SK-N-SH treated with all-trans-retinoic acid at 6 μM for 48 hours (cell line): Measurements from ENCODE around the gene KDM4C.

Source experiments
- ATAC-seq: fragments of 200-7000 bp; cut with Tn5 transposase; 3 replicates; pipeline ENCODE4 v1.9.1; 2020; ENCODE audit warnings: mild to moderate bottlenecking, moderate library complexity
- CSDC2 ChIP-seq: fragments of 250-450 bp; sonication (Bioruptor Pico); IDR thresholded peaks from 2 replicates; pipeline ENCODE4 v1.5.0; 2020; ENCODE audit warnings: mild to moderate bottlenecking, moderate library complexity
- ESRRG ChIP-seq: fragments of 250-450 bp; sonication (Bioruptor Pico); IDR thresholded peaks from 2 replicates; pipeline ENCODE4 v1.6.1; 2021; ENCODE audit warnings: mild to moderate bottlenecking
- ISL1 ChIP-seq: fragments of 250-450 bp; sonication (Bioruptor Pico); IDR thresholded peaks from 2 replicates; pipeline ENCODE4 v2.1.2; 2022; ENCODE audit warnings: mild to moderate bottlenecking, moderate library complexity
- OSR1 ChIP-seq: fragments of 250-450 bp; sonication (Bioruptor Pico); IDR thresholded peaks from 2 replicates; pipeline ENCODE4 v1.8.0; 2022; ENCODE audit warnings: moderate library complexity, mild to moderate bottlenecking, inconsistent platforms
- PPARA ChIP-seq: fragments of 250-450 bp; sonication (Bioruptor Pico); IDR thresholded peaks from 2 replicates; pipeline ENCODE4 v1.5.0; 2020; ENCODE audit warnings: mild to moderate bottlenecking, borderline replicate concordance
- RARB ChIP-seq: fragments of 250-450 bp; sonication (Bioruptor Pico); IDR thresholded peaks from 2 replicates; pipeline ENCODE4 v1.8.0; 2021; ENCODE audit warnings: mild to moderate bottlenecking, moderate library complexity
- SNAI2 ChIP-seq: fragments of 250-450 bp; sonication (Bioruptor Pico); IDR thresholded peaks from 2 replicates; pipeline ENCODE4 v1.5.0; 2020; ENCODE audit warnings: mild to moderate bottlenecking, moderate library complexity
- TCF4 ChIP-seq: fragments of 250-450 bp; sonication (Bioruptor Pico); IDR thresholded peaks from 2 replicates; pipeline ENCODE4 v1.8.0; 2021; ENCODE audit warnings: mild to moderate bottlenecking, moderate library complexity, borderline replicate concordance
- ZFP3 ChIP-seq: fragments of 250-450 bp; sonication (Bioruptor Pico); IDR thresholded peaks from 2 replicates; pipeline ENCODE4 v1.5.0; 2020; ENCODE audit warnings: mild to moderate bottlenecking, moderate library complexity
- ZFP30 ChIP-seq: fragments of 450-650 bp; formaldehyde crosslinking; IDR thresholded peaks from 2 replicates; pipeline ENCODE4 v1.5.0; 2022; ENCODE audit warnings: mild to moderate bottlenecking, moderate library complexity
- ZNF565 ChIP-seq: fragments of 450-650 bp; formaldehyde crosslinking; conservative IDR thresholded peaks from 2 replicates; pipeline ENCODE4 v1.5.0; 2020; ENCODE audit warnings: low read depth, mild to moderate bottlenecking, moderate library complexity
- ZNF70 ChIP-seq: fragments of 450-650 bp; formaldehyde crosslinking; IDR thresholded peaks from 2 replicates; pipeline ENCODE4 v1.5.0; 2020; ENCODE audit warnings: mild to moderate bottlenecking, moderate library complexity
- TF ChIP-seq, protein P1 (sequence below): fragments of 250-450 bp; sonication (Bioruptor Pico); IDR thresholded peaks from 2 replicates; pipeline ENCODE4 v1.5.0; 2020; ENCODE audit warnings: mild to moderate bottlenecking, moderate library complexity
- TF ChIP-seq, protein P2 (sequence below): fragments of 250-450 bp; sonication (Bioruptor Pico); IDR thresholded peaks from 2 replicates; pipeline ENCODE4 v1.5.1; 2021; ENCODE audit warnings: mild to moderate bottlenecking, moderate library complexity
- TF ChIP-seq, protein P3 (sequence below): fragments of 250-450 bp; sonication (Bioruptor Pico); IDR thresholded peaks from 2 replicates; pipeline ENCODE4 v1.8.0; 2020; ENCODE audit warnings: mild to moderate bottlenecking, moderate library complexity, borderline replicate concordance
- TF ChIP-seq, protein P4 (sequence below): fragments of 250-450 bp; sonication (Bioruptor Pico); IDR thresholded peaks from 2 replicates; pipeline ENCODE4 v1.8.0; 2021; ENCODE audit warnings: low read depth, mild to moderate bottlenecking, moderate library complexity, borderline replicate concordance
- TF ChIP-seq, protein P5 (sequence below): fragments of 250-450 bp; sonication (Bioruptor Pico); IDR thresholded peaks from 2 replicates; pipeline ENCODE4 v1.5.1; 2020; ENCODE audit warnings: low read depth, mild to moderate bottlenecking, moderate library complexity

KDM4C gene

DNA sequence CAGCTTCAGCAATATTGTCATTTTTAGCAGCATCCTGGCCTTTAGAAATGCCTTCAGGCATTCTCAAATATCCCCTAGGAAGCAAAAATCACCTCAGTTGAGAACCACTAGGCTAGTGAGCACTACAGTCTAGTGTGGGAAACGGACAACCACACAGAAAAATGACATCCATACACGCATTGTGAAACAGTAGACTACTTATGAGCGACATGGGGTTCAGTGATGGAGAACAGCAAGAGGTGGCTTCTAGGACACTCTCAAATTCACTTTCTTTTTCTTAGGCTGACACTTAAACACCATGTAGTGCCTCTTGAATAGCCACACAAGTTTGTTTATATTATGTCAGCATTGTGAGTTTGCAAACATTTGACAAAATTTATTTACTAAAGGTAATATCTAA lies 203.0 kb downstream of the KDM4C start (continued):
- TF ChIP-seq, protein P1, sequence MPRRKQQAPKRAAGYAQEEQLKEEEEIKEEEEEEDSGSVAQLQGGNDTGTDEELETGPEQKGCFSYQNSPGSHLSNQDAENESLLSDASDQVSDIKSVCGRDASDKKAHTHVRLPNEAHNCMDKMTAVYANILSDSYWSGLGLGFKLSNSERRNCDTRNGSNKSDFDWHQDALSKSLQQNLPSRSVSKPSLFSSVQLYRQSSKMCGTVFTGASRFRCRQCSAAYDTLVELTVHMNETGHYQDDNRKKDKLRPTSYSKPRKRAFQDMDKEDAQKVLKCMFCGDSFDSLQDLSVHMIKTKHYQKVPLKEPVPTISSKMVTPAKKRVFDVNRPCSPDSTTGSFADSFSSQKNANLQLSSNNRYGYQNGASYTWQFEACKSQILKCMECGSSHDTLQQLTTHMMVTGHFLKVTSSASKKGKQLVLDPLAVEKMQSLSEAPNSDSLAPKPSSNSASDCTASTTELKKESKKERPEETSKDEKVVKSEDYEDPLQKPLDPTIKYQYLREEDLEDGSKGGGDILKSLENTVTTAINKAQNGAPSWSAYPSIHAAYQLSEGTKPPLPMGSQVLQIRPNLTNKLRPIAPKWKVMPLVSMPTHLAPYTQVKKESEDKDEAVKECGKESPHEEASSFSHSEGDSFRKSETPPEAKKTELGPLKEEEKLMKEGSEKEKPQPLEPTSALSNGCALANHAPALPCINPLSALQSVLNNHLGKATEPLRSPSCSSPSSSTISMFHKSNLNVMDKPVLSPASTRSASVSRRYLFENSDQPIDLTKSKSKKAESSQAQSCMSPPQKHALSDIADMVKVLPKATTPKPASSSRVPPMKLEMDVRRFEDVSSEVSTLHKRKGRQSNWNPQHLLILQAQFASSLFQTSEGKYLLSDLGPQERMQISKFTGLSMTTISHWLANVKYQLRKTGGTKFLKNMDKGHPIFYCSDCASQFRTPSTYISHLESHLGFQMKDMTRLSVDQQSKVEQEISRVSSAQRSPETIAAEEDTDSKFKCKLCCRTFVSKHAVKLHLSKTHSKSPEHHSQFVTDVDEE (CRISPR knock-in tag): no peak
- TF ChIP-seq ZNF565 (CRISPR knock-in tag) (no peak), CSDC2 (CRISPR knock-in tag) (no peak), RARB (CRISPR knock-in tag) (no peak), SNAI2 (no peak)
- TF ChIP-seq, all 23 proteins: peak for 0

DNA sequence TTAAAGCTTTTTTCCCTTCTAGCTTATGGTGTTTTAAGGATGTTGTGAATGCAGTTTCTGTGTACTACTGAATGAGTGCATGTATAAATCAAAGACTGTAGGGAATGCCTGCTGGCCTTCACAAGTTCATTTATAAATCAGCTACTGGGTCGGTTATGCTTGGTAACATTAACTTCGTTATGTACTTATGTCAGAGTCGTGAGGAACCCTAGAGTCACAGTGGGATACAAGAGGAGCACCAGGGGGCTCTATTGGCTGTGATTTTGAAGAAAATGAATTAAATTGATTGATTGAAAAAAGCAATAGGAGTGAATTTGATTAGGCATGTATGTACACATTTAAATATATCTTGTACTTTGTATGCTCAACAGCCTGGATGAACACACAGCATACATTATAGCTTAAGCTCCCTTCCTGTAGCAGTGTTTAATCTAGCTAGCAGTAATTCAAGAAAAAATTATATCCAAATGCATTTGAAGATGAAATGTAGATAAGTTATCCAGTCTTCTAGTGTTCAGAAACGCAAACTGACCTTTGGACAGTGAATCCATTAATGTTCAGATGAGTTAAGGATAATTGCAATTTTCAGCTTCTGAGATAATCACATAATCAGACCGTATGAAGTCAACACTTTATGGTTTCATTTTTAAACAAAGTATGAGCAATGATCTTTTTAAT lies 204.2 kb downstream of the KDM4C start:
- TF ChIP-seq, protein P1 (CRISPR knock-in tag): peak; percentile 42; the same call in 1 of the 2 replicates
- no peak for TF ChIP-seq ZNF70
- TF ChIP-seq, protein P2, sequence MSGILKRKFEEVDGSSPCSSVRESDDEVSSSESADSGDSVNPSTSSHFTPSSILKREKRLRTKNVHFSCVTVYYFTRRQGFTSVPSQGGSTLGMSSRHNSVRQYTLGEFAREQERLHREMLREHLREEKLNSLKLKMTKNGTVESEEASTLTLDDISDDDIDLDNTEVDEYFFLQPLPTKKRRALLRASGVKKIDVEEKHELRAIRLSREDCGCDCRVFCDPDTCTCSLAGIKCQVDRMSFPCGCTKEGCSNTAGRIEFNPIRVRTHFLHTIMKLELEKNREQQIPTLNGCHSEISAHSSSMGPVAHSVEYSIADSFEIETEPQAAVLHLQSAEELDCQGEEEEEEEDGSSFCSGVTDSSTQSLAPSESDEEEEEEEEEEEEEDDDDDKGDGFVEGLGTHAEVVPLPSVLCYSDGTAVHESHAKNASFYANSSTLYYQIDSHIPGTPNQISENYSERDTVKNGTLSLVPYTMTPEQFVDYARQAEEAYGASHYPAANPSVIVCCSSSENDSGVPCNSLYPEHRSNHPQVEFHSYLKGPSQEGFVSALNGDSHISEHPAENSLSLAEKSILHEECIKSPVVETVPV (CRISPR knock-in tag): no peak
- no peak for TF ChIP-seq RARB (CRISPR knock-in tag)
- TF ChIP-seq CSDC2 (CRISPR knock-in tag): no peak
- TF ChIP-seq PPARA (CRISPR knock-in tag): no peak
- TF ChIP-seq, protein P3, sequence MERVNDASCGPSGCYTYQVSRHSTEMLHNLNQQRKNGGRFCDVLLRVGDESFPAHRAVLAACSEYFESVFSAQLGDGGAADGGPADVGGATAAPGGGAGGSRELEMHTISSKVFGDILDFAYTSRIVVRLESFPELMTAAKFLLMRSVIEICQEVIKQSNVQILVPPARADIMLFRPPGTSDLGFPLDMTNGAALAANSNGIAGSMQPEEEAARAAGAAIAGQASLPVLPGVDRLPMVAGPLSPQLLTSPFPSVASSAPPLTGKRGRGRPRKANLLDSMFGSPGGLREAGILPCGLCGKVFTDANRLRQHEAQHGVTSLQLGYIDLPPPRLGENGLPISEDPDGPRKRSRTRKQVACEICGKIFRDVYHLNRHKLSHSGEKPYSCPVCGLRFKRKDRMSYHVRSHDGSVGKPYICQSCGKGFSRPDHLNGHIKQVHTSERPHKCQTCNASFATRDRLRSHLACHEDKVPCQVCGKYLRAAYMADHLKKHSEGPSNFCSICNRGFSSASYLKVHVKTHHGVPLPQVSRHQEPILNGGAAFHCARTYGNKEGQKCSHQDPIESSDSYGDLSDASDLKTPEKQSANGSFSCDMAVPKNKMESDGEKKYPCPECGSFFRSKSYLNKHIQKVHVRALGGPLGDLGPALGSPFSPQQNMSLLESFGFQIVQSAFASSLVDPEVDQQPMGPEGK (CRISPR knock-in tag): no peak
- peak; percentile 47 for TF ChIP-seq ISL1 (CRISPR knock-in tag)
- no peak for TF ChIP-seq ZFP3 (CRISPR knock-in tag)
- TF ChIP-seq TCF4 (CRISPR knock-in tag): peak; percentile 41
- no peak for TF ChIP-seq ZFP30 (CRISPR knock-in tag)
- TF ChIP-seq, protein P4, sequence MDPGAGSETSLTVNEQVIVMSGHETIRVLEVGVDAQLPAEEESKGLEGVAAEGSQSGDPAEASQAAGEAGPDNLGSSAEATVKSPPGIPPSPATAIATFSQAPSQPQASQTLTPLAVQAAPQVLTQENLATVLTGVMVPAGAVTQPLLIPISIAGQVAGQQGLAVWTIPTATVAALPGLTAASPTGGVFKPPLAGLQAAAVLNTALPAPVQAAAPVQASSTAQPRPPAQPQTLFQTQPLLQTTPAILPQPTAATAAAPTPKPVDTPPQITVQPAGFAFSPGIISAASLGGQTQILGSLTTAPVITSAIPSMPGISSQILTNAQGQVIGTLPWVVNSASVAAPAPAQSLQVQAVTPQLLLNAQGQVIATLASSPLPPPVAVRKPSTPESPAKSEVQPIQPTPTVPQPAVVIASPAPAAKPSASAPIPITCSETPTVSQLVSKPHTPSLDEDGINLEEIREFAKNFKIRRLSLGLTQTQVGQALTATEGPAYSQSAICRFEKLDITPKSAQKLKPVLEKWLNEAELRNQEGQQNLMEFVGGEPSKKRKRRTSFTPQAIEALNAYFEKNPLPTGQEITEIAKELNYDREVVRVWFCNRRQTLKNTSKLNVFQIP (CRISPR knock-in tag): no peak
- TF ChIP-seq, all 23 proteins: peak for 3
- peak; percentile 39; the same call in 2 of the 3 replicates for ATAC-seq

DNA sequence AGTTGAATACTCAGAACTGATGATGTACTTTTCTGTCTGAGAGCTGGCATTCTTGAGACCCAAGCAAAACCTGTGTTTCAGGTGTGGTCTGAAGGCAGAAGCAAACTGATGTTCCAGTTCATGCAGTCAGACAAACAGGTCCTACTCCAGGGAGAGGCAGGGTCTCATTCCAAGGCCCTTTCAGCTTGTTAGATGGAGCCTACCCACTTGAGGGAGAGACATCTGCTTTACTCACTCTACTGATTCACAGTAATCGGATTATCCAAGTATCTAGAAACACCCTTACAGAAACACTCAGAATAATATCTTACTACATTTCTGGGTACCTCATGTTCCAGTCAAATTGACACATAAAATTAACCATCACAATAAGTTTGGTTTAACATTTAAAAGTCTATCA lies 207.8 kb downstream of the KDM4C start:
- no peak for ATAC-seq
- TF ChIP-seq, protein P5, sequence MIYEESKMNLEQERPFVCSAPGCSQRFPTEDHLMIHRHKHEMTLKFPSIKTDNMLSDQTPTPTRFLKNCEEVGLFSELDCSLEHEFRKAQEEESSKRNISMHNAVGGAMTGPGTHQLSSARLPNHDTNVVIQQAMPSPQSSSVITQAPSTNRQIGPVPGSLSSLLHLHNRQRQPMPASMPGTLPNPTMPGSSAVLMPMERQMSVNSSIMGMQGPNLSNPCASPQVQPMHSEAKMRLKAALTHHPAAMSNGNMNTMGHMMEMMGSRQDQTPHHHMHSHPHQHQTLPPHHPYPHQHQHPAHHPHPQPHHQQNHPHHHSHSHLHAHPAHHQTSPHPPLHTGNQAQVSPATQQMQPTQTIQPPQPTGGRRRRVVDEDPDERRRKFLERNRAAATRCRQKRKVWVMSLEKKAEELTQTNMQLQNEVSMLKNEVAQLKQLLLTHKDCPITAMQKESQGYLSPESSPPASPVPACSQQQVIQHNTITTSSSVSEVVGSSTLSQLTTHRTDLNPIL (CRISPR knock-in tag): no peak
- TF ChIP-seq RARB (CRISPR knock-in tag): no peak
- TF ChIP-seq OSR1: no peak
- TF ChIP-seq, protein P2 (CRISPR knock-in tag): no peak
- TF ChIP-seq ESRRG (CRISPR knock-in tag): no peak
- no peak for TF ChIP-seq ZFP30 (CRISPR knock-in tag)
- no peak for TF ChIP-seq ISL1 (CRISPR knock-in tag)
- no peak for TF ChIP-seq PPARA (CRISPR knock-in tag)
